Activated naive CD4-positive, alpha-beta T cell treated with Interleukin-2 at 50 U/mL for 16 hours (primary cell): ENCODE measurements around the gene OR10H1.
"Not testable (repeated sequence)": the region's sequence is repeated elsewhere in the genome, so short reads cannot be mapped to it uniquely, and the experiment has no call there.

Experiments used
- DNase-seq: peaks from one replicate; pipeline ENCODE4 v3.0.0-alpha.2; 2020

OR10H1 gene

DNA sequence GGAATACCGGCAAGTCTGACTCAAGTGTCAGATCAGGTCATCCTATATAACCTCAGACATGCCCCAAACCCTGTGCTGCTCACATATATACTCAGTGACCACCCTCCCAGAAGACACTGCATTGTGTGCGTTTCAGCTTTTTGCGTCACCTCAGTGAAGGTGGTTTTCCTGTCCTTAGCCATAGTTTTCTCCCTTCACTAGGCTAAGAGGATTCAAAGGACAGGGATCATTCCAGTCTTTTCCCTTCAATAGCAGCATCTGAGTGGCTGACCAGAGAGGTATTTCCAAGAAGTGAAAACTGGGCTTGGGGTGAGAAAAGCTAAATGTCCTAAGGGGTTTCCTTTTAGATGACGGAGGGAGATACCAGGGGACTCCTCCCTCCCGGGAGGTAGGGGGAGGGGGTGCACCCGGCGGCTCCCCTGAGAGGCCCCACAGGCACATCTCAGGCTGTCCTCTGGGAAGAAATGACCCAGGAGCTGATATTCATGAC, 12.7 kb upstream of the OR10H1 start:
- no peak for DNase-seq

GRCh38 chr19:15825753-15826152, 10.3 kb upstream of the OR10H1 start:
- DNase-seq = no peak

- DNase-seq = no peak
Measured at GRCh38 chr19:15820646-15821045, 5.2 kb upstream of the OR10H1 start.

GRCh38 chr19:15813916-15814315, 1.5 kb downstream of the OR10H1 start:
- DNase-seq = no peak

- peak; percentile 18 for DNase-seq
Measured at GRCh38 chr19:15812060-15812722, 3.3 kb downstream of the OR10H1 start.

- DNase-seq = no peak
Measured at GRCh38 chr19:15811476-15811875, 4.0 kb downstream of the OR10H1 start.

DNA sequence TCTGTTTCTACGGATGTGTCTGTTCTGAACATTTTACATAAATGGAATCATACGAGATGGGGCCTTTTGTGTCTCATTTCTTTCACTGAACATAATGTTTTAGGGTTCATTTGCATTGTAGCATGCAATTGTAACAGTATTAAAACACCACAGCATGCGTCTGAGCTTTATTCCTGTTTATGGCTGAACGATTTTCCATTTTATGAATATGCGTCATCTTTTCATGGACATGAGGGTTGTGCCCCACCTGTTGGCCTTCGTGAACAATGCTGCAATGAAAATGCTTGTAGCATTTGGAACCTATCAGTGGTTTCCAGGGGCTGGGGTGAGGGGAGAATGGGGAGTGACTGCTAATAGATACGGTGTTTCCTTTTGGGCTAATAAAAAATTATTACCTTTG, 5.1 kb downstream of the OR10H1 start:
- no peak for DNase-seq

DNA sequence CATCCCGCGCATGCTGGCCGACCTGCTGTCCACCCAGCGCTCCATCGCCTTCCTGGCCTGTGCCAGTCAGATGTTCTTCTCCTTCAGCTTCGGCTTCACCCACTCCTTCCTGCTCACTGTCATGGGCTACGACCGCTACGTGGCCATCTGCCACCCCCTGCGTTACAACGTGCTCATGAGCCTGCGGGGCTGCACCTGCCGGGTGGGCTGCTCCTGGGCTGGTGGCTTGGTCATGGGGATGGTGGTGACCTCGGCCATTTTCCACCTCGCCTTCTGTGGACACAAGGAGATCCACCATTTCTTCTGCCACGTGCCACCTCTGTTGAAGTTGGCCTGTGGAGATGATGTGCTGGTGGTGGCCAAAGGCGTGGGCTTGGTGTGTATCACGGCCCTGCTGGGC, 21.2 kb downstream of the OR10H1 start:
- not testable (repeated sequence) for DNase-seq

- no peak for DNase-seq
Measured at GRCh38 chr19:15790096-15790495, 25.4 kb downstream of the OR10H1 start.

GRCh38 chr19:15788594-15789270, 26.7 kb downstream of the OR10H1 start:
- no peak for DNase-seq

DNA sequence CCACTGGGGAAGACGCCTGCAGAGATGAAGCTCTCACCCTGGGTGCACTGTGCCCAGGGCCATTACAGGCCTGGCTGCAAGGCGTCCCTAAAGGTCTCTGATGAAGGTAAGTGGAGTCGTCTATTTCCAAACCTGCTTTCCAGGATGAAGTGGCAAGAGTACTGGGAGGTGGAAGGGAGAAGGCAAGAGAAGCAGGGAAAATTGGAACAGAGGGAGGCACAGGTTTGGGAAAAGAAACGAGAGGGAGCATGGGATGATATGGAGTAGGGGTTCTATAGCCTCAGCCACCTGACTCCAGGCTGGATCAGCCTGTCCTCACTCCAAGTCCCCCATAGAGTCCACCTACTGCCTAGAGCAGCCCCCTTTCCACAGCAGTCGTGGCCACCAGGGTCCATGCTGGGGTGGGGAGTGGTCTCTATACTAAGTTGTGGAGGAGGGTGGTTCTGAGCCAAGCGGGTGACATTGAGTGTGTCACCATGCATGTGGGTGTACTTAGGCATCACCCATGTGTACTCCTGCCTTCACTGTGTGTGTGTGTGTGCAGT, 27.8 kb downstream of the OR10H1 start, which contains the start of gene OR10H5:
Gene OR10H5 (plus strand): TSS at position 51 of the 545 bp plus-strand sequence. CDS start 6,388 bp downstream, outside the sequence.
- no peak for DNase-seq

DNA sequence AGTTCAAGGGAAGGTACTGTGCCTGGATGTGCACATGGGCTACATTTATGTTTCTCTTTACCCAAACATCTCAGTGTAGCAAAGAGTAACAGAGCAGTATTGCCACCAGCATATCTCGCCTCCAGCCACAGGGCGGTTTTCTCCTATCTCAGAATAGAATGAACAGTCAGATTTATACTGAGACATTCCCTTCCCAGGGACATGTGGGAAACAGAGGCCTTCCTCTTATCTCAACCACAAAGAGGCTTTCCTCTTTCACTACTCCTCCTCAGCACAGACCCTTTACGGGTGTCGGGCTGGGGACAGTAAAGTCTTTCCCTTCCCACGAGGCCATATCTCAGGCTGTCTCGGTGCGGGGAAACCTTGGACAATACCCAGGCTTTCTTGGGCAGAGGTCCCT, 32.6 kb downstream of the OR10H1 start:
- DNase-seq = not testable (repeated sequence)

DNA sequence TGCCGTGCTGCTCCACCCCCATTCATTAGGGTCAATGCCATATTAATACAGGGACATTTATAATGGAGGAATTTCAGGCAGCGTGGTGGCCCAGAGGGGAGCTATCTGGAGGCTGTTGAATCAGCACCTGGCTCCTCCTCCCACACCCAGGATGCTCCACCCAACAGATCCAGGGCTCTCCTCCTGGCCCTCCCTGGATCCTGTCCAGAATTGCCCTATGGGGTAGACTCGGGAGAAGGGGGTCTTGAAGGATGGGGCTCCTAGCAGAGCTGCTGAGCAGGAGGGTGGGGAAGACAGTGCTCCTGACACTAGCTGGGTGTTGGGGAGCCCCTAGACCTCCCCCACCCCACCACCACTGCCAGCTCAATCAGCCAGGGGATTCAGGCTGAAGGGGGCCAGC, 33.3 kb downstream of the OR10H1 start:
- no peak for DNase-seq

DNA sequence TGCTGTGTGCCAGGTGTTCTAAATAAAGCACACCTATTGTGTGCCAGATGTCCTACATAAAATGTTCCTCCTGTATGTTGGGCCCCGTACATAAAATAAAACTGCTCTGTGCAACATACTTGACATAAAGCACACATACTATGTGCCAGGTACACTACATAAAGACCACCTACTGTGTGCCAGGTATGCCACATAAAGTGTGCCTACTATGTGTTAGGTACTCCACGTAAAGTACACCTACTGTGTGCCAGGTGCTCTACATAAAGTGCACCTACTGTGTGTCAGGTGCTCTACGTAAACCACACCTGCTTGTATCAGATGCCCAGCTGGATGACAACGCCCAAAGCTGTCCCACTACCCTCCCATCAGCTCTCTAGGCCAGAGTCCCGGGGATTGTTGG, 33.8 kb downstream of the OR10H1 start:
- DNase-seq = no peak

GRCh38 chr19:15780610-15781418, 34.6 kb downstream of the OR10H1 start:
- no peak for DNase-seq

DNA sequence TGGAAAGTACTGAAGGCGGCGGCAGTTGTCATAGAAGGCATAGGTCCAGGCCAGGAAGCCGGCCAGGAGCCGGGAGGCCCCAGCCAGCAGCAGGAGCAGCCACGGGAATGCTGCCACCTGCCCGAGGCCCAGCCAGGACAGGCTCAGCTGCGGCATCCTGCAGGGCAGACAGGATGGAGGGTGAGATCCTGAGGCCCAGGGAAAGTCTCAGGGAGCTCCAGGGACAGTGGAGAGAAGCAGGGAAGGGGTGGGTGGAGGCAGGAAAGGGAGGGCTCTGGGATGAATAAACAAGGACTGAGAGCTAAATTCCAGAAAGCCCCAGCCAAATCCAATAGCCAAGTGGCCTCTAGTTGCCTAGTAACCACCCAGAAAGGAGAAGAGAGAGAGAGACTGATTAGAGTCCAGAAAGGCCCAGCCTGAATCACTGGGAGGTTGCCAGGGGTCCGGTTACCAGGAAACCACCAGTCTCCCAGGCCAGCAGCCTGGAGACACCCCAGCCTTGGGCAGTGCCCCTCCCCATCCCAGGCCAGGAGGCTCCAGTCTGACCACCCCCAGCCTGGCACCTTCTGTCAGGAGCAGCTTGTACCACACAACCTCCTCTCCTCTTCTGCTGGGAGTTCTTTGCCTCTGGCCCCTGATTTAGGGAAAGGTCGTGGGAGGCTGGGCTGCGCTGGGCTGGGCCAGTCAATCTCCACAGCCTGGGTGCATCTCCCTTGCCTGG, 35.5 kb downstream of the OR10H1 start:
- DNase-seq = no peak

GRCh38 chr19:15776991-15777970, 38.2 kb downstream of the OR10H1 start:
- no peak for DNase-seq

DNA sequence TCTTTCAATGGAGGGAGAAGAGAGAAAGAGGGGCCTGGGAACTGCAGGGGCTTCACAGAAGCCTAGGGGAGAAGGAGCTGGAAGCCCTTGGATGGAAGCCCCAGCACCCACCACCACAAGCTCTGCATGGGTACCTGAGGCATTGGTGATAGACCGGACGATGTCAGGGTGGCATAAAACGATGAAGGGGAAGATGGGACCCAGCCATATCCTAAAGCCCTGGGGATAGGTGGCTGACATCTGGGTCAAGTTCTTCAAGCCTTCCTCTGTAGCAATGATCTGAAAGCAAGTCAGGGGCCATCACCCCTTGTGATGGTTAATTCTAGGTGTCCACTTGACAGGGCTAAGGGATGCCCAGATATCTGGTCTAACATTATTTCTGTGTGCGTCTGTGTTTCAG, 39.2 kb downstream of the OR10H1 start:
- DNase-seq = no peak

GRCh38 chr19:15775249-15775648, 40.2 kb downstream of the OR10H1 start:
- no peak for DNase-seq

DNA sequence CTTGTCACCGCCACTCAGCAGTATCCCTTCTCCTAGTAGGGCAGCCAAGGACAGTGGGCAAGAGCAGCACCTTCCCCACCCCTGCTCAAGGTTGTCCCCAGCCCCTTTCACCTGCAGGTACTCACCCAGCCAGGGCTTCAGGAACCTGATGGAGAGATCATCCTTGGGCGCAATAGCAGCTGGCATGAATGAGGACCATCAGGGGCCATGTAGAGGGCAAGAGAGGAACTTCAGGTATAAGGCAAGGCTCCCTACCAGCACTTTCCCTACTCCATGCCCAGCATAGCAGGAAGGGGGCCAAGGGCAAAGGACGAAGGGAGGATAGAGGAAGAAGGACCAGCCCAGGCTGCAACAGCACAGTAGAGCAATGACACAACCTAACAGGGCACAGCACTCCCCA, 41.3 kb downstream of the OR10H1 start:
- not testable (repeated sequence) for DNase-seq

DNA sequence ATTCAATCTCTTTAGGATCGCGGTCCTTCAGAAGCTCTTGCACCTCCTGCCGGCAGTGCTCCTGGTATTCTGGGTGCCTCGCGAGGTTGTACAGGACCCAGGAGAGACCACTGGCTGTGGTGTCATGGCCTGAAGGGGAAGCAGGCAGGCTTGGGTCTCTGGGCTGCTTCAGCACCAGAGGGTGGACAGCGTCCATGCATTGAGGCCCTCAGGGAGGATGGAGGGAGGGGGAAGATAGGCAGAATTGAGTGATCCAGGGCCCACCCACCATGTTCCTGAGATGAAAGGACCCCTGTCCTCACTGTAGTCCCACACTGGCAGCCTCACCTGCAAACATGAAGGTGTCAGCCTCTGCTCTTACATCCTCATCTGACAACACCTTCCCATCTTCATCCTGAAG, 45.9 kb downstream of the OR10H1 start:
- no peak for DNase-seq
